K562 (cell line): Measurements from ENCODE around the gene AKR1C3. TPM values are rescaled to one million over a fixed set of nuclear protein-coding genes. Genes with fewer than 3 reads are reported as not detected.

Experiments used
- ARID2 ChIP-seq: fragments of 450-650 bp; IDR thresholded peaks from 2 replicates; pipeline ENCODE4 v1.6.1; 2017; ENCODE audit warnings: antibody characterized with exemption, mild to moderate bottlenecking
- FOXP1 ChIP-seq: sonication (generic); formaldehyde crosslinking; IDR thresholded peaks from 2 replicates; pipeline ENCODE4 v1.8.0; 2022; ENCODE audit warnings: mild to moderate bottlenecking, missing genetic modification reagents
- HNRNPUL1 ChIP-seq: fragments of 200-400 bp; formaldehyde crosslinking; IDR thresholded peaks from 2 replicates; pipeline ENCODE4 v1.6.1; 2017; ENCODE audit warnings: low read length
- NR1H2 ChIP-seq: sonication (generic); formaldehyde crosslinking; IDR thresholded peaks from 2 replicates; pipeline ENCODE4 v1.4.0; 2020; ENCODE audit warnings: mild to moderate bottlenecking, missing genetic modification reagents
- POLR2AphosphoS2 ChIP-seq: IDR thresholded peaks from 2 replicates; pipeline ENCODE4 v1.6.1; 2012; ENCODE audit warnings: low read length, improper control_type of control experiment
- PURB ChIP-seq: sonication (generic); formaldehyde crosslinking; IDR thresholded peaks from 2 replicates; pipeline ENCODE4 v1.9.0; 2021; ENCODE audit warnings: low read depth, mild to moderate bottlenecking, missing genetic modification reagents
- RAD21 ChIP-seq, 2 experiments: fragments of 250-450 bp in 1 of 2; fragments of 450-650 bp in 1 of 2; sonication (Bioruptor Pico) in 1 of 2; formaldehyde crosslinking in 1 of 2; IDR thresholded peaks in 1 of 2; conservative IDR thresholded peaks in 1 of 2; 2 replicates each; pipeline versions ENCODE4 v1.4.0 to v1.8.0; 2020 to 2022; ENCODE audit warnings: mild to moderate bottlenecking in 2 of 2, moderate library complexity in 1 of 2
- SAFB ChIP-seq: fragments of 200-400 bp; formaldehyde crosslinking; IDR thresholded peaks from 2 replicates; pipeline ENCODE4 v1.6.1; 2017; ENCODE audit warnings: low read depth, low read length, borderline replicate concordance
- SIN3A ChIP-seq, 2 experiments: fragments of 150-350 bp in 1 of 2; IDR thresholded peaks; 2 replicates each; pipeline ENCODE4 v1.6.1; 2011 to 2016; ENCODE audit warnings: borderline replicate concordance in 2 of 2, low read depth in 2 of 2, low read length in 2 of 2, mild to moderate bottlenecking in 2 of 2, moderate library complexity in 2 of 2; ENCODE audit not compliant: control insufficient read depth in 1 of 2
- SIN3B ChIP-seq: fragments of 450-650 bp; IDR thresholded peaks from 2 replicates; pipeline ENCODE4 v1.6.1; 2017; ENCODE audit warnings: low read depth, mild to moderate bottlenecking, moderate library complexity
- SMAD1 ChIP-seq: fragments of 150-350 bp; IDR thresholded peaks from 2 replicates; pipeline ENCODE4 v1.6.1; 2014; ENCODE audit warnings: low read length, low read depth; ENCODE audit not compliant: partially characterized antibody
- TBL1XR1 ChIP-seq, 2 experiments: IDR thresholded peaks; 2 replicates each; pipeline ENCODE4 v1.6.1; 2012; ENCODE audit warnings: improper control_type of control experiment in 2 of 2, low read length in 2 of 2, mild to moderate bottlenecking in 1 of 2
- TRIM24 ChIP-seq, 2 experiments: fragments of 450-650 bp; IDR thresholded peaks; 2 replicates each; pipeline ENCODE4 v1.6.1; 2016
- ZBTB17 ChIP-seq: fragments of 450-650 bp; formaldehyde crosslinking; IDR thresholded peaks from 2 replicates; pipeline ENCODE4 v1.4.0; 2020; ENCODE audit warnings: mild to moderate bottlenecking
- ZNF696 ChIP-seq: fragments of 250-450 bp; sonication (Bioruptor Pico); conservative IDR thresholded peaks from 2 replicates; pipeline ENCODE4 v1.4.0; 2020; ENCODE audit warnings: mild to moderate bottlenecking, moderate library complexity
- polyA plus RNA-seq, 8 experiments: library from polyadenylated mRNA; depleted of rRNA in 4 of 8; stranded (reverse) in 5 of 8; unstranded in 3 of 8; fragments of >200 nt; fragmentation: Nextera tagmentation in 2 of 8; fragmentation: Illumina TruSeq in 1 of 8; extraction: Ambion mirVana in 2 of 8; extraction: Trizol in 1 of 8; gene quantifications; 2 replicates each; pipeline versions ENCODE4 v1.2.1 to v1.2.3, GENCODE V29; 2011 to 2014; ENCODE audit warnings: inconsistent platforms in 1 of 8, missing spikeins in 1 of 8
- total RNA-seq, 7 experiments: library from RNA; depleted of rRNA in 6 of 7; stranded (reverse); fragments of >200 nt in 6 of 7; fragmentation: Illumina TruSeq in 2 of 7; extraction: Trizol in 2 of 7; gene quantifications; 2 replicates each; pipeline versions ENCODE4 v1.2.1 to v1.2.3, GENCODE V29; 2011 to 2021; ENCODE audit warnings: low replicate concordance in 1 of 7
- TF ChIP-seq, protein P1 (sequence below): fragments of 250-450 bp; sonication (Bioruptor Pico); IDR thresholded peaks from 2 replicates; pipeline ENCODE4 v1.4.0; 2020; ENCODE audit warnings: mild to moderate bottlenecking, moderate library complexity, borderline replicate concordance
- TF ChIP-seq, protein P2 (sequence below): fragments of 250-450 bp; sonication (Bioruptor Pico); IDR thresholded peaks from 2 replicates; pipeline ENCODE4 v1.5.0; 2021
- TF ChIP-seq, protein P3 (sequence below): fragments of 450-650 bp; IDR thresholded peaks from 2 replicates; pipeline ENCODE4 v1.6.1; 2016; ENCODE audit warnings: low read depth

Gene AKR1C3
- total and polyA plus RNA-seq, 9 of the 15 experiments (the other 6 are each of a cell fraction or from before 2014, with no cell fraction given) = 4.6 to 20.4 (median 10.1) TPM

DNA sequence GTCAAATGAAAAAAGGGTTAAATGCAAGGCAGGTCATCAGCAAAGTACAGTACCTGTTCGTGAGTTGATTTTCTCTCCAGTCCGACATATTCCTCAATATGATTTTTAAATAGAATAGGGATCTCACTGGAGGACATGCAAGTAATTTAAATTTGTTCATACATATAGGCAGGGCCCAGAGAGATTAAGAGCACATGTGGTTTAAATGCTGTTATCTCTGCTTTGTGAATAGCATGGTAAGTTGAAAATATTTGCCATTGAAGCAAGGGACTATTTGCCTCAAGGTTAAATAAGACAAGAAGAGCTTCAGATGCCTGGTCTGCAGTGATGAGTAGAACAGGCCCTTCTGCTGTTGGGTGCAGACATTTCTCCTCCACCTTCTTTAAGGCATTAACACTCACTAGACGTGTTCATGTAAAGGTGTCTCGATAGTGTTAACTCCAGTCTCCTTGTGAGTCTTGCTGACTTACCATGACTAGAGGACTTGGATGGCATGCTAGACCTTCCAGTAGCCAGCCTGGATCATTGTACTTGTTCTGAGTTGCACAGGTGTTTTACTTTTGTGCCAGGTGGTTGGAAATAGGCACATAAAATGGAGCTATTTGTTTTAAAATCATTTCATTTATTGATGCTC is 15.6 kb upstream of the AKR1C3 start (continued):
- TF ChIP-seq, protein P1, sequence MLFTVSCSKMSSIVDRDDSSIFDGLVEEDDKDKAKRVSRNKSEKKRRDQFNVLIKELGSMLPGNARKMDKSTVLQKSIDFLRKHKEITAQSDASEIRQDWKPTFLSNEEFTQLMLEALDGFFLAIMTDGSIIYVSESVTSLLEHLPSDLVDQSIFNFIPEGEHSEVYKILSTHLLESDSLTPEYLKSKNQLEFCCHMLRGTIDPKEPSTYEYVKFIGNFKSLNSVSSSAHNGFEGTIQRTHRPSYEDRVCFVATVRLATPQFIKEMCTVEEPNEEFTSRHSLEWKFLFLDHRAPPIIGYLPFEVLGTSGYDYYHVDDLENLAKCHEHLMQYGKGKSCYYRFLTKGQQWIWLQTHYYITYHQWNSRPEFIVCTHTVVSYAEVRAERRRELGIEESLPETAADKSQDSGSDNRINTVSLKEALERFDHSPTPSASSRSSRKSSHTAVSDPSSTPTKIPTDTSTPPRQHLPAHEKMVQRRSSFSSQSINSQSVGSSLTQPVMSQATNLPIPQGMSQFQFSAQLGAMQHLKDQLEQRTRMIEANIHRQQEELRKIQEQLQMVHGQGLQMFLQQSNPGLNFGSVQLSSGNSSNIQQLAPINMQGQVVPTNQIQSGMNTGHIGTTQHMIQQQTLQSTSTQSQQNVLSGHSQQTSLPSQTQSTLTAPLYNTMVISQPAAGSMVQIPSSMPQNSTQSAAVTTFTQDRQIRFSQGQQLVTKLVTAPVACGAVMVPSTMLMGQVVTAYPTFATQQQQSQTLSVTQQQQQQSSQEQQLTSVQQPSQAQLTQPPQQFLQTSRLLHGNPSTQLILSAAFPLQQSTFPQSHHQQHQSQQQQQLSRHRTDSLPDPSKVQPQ (CRISPR knock-in tag) = no peak
- TF ChIP-seq TRIM24 (IDR thresholded peaks at IDR 0.05) (peak; percentile 8 to 45; a peak in 1 of 4 replicates), SIN3B (no peak), SMAD1 (no peak), SIN3A (IDR thresholded peaks at IDR 0.05; ENCODE audit: borderline replicate concordance in 2 of 2, control insufficient read depth in 1 of 2, low read depth in 2 of 2, low read length in 2 of 2) (no peak), ZNF696 (CRISPR knock-in tag) (no peak), TBL1XR1 (IDR thresholded peaks at IDR 0.05; ENCODE audit: low read length in 2 of 2) (no peak), RAD21 (CRISPR knock-in tag; conservative IDR thresholded peaks at IDR 0.05 in 1 of 2, IDR thresholded peaks at IDR 0.05 in 1 of 2) (no peak), FOXP1 (CRISPR knock-in tag) (no peak), SAFB (no peak), HNRNPUL1 (no peak), POLR2AphosphoS2 (no peak), PURB (CRISPR knock-in tag) (no peak), ARID2 (no peak), NR1H2 (CRISPR knock-in tag) (no peak), ZBTB17 (CRISPR knock-in tag) (no peak)
- TF ChIP-seq, protein P2, sequence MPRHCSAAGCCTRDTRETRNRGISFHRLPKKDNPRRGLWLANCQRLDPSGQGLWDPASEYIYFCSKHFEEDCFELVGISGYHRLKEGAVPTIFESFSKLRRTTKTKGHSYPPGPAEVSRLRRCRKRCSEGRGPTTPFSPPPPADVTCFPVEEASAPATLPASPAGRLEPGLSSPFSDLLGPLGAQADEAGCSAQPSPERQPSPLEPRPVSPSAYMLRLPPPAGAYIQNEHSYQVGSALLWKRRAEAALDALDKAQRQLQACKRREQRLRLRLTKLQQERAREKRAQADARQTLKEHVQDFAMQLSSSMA (CRISPR knock-in tag) = no peak
- TF ChIP-seq, protein P3, sequence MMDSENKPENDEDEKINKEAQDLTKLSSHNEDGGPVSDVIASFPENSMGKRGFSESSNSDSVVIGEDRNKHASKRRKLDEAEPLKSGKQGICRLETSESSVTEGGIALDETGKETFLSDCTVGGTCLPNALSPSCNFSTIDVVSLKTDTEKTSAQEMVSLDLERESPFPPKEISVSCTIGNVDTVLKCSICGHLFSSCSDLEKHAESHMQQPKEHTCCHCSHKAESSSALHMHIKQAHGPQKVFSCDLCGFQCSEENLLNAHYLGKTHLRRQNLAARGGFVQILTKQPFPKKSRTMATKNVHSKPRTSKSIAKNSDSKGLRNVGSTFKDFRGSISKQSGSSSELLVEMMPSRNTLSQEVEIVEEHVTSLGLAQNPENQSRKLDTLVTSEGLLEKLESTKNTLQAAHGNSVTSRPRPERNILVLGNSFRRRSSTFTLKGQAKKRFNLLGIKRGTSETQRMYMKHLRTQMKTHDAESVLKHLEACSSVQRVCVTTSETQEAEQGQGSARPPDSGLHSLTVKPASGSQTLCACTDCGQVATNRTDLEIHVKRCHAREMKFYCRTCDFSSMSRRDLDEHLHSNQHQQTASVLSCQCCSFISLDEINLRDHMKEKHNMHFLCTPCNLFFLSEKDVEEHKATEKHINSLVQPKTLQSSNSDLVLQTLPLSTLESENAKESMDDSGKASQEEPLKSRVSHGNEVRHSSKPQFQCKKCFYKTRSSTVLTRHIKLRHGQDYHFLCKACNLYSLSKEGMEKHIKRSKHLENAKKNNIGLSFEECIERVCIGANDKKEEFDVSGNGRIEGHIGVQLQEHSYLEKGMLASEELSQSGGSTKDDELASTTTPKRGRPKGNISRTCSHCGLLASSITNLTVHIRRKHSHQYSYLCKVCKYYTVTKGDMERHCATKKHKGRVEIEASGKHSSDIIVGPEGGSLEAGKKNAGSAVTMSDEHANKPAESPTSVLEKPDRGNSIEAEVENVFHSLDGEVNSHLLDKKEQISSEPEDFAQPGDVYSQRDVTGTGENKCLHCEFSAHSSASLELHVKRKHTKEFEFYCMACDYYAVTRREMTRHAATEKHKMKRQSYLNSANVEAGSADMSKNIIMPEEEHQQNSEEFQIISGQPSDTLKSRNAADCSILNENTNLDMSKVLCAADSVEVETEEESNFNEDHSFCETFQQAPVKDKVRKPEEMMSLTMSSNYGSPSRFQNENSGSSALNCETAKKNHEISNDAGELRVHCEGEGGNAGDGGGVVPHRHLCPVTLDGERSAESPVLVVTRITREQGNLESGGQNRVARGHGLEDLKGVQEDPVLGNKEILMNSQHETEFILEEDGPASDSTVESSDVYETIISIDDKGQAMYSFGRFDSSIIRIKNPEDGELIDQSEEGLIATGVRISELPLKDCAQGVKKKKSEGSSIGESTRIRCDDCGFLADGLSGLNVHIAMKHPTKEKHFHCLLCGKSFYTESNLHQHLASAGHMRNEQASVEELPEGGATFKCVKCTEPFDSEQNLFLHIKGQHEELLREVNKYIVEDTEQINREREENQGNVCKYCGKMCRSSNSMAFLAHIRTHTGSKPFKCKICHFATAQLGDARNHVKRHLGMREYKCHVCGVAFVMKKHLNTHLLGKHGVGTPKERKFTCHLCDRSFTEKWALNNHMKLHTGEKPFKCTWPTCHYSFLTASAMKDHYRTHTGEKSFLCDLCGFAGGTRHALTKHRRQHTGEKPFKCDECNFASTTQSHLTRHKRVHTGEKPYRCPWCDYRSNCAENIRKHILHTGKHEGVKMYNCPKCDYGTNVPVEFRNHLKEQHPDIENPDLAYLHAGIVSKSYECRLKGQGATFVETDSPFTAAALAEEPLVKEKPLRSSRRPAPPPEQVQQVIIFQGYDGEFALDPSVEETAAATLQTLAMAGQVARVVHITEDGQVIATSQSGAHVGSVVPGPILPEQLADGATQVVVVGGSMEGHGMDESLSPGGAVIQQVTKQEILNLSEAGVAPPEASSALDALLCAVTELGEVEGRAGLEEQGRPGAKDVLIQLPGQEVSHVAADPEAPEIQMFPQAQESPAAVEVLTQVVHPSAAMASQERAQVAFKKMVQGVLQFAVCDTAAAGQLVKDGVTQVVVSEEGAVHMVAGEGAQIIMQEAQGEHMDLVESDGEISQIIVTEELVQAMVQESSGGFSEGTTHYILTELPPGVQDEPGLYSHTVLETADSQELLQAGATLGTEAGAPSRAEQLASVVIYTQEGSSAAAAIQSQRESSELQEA = no peak
